Measurements from ENCODE around the gene MBP. TPM values are rescaled to one million over a fixed set of nuclear protein-coding genes. Genes with fewer than 3 reads are reported as not detected.

The MBP gene
- total RNA-seq, 1 donor = 25.8 TPM

DNA sequence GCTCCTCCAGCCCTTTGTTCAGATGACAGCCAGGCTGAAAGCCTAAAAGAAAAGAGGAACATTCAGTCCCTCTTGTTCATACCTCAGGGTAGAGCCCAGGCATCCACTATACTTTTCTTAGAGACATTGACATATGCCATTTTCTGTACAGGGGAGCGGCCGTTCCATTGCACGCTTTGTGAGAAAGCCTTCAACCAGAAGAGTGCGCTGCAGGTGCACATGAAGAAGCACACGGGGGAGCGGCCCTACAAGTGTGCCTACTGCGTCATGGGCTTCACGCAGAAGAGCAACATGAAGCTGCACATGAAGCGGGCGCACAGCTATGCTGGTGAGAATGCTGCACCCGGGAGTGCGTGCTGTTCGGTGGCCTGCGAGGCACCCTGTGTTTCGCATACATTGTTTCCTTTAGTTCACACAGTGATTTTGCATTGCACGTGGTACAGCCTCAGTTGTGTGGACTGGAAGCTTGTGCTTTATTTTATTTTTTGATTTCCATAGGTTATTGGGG lies 172.0 kb downstream of the MBP start:
- H3K4me3 ChIP-seq (ENCODE audit: low read depth, low read length) = no peak overlapping the region
- TF ChIP-seq, protein P1, sequence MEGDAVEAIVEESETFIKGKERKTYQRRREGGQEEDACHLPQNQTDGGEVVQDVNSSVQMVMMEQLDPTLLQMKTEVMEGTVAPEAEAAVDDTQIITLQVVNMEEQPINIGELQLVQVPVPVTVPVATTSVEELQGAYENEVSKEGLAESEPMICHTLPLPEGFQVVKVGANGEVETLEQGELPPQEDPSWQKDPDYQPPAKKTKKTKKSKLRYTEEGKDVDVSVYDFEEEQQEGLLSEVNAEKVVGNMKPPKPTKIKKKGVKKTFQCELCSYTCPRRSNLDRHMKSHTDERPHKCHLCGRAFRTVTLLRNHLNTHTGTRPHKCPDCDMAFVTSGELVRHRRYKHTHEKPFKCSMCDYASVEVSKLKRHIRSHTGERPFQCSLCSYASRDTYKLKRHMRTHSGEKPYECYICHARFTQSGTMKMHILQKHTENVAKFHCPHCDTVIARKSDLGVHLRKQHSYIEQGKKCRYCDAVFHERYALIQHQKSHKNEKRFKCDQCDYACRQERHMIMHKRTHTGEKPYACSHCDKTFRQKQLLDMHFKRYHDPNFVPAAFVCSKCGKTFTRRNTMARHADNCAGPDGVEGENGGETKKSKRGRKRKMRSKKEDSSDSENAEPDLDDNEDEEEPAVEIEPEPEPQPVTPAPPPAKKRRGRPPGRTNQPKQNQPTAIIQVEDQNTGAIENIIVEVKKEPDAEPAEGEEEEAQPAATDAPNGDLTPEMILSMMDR (IDR thresholded peaks at IDR 0.05; ENCODE audit: insufficient read depth, low read length) = no peak
- no peak for DNase-seq (ENCODE audit: low read depth)

DNA sequence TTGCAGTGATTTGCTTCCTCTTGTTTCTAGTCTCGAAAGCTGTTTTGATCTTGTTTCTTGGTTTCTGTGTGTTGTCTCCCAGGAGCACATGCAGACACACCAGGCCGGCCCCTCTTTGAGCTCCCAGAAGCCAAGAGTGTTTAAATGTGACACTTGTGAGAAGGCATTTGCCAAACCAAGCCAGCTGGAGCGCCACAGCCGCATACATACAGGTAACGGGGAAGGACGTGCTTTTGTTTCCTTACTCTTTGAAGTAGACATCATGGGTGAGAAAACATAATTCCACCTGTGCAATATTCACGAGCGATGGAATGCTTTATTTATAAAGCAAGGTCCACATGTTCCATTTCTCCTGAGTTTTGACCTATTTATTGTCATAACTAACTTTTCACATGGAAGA lies 173.0 kb downstream of the MBP start:
- no peak overlapping the region for H3K4me3 ChIP-seq (ENCODE audit: low read depth, low read length)
- TF ChIP-seq, protein P1 (IDR thresholded peaks at IDR 0.05; ENCODE audit: insufficient read depth, low read length) = no peak
- no peak for DNase-seq (ENCODE audit: low read depth)

DNA sequence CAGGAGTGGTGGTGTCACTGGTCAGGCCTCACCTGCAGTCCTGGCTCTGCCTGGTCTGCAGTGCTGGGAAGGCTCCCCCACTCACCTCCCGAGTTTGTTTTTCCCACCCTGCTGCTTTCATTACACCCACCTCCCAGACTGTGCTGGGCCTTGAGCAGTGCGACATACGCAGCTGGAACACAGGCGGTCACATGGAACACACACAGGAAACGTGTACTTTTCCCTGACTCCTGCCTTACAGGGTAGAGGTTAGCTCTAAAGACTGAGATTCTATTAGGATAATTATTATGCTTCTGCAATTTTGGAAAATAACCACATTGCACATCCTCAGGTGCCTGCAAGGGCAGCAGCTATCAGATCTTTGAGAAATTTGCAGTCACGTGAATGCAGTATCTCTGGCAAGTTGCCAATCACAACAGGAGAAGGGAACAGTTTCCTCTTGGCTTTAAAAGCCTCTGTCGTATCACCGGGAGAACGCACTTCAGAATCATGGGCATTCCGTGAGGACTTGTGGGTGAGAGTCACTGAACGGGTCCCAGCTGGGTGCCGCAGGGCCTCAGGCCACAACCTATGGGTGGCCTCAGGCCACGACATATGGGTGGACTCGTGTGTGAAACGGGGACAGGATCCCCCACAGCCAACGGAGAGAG lies 173.8 kb downstream of the MBP start:
- peak; percentile 5 for DNase-seq (ENCODE audit: low read depth)
- TF ChIP-seq, protein P1 (IDR thresholded peaks at IDR 0.05; ENCODE audit: insufficient read depth, low read length) = no peak
- H3K4me3 ChIP-seq (ENCODE audit: low read depth, low read length) = no peak overlapping the region

DNA sequence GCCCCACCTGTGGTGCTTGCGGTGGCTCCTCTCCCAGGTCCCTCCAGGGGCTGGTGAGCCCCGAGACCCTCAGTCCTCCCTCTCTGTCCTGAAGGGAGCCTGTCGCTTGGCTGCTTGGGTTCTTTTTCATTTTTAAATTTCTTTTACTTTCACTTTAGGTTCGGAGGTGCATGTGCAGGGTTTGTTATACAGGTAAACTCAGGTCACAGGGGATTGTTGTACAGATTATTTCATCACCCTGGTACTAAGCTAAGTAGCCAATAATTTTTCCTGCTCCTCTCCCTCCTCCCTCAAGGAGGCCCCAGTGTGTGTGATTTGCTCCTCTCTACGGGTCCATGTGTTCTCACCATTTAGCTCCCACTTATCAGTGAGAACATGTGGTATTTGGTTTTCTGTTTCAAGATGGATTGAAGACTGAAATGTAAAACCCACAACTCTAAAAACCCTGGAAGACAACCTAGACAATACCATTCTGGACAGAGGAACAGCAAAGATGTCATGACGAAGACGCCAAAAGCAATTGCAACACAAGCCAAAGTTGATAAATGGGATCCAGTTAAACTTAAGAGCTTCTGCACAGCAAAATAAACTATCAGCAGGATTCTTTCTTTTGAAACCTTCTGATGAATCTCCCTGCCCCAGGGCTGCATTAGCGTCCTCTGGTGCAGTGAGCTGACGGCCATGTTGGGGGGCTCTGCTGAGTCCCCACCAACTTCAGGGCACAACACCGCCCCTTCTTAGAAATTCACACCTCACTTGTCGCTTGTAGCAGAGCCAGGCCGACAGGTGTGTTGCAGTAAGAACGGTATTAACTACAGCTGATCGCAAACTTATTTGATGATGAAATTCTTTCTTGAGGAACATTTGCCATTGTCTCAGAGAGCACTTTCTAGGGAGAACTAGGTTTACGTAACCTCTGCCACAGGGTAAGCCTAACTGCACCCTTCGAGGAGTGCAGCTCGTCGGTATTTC lies 174.9 kb downstream of the MBP start:
- TF ChIP-seq, protein P1 (IDR thresholded peaks at IDR 0.05; ENCODE audit: insufficient read depth, low read length) = no peak
- no peak overlapping the region for H3K4me3 ChIP-seq (ENCODE audit: low read depth, low read length)
- DNase-seq (ENCODE audit: low read depth) = peak; percentile 60

DNA sequence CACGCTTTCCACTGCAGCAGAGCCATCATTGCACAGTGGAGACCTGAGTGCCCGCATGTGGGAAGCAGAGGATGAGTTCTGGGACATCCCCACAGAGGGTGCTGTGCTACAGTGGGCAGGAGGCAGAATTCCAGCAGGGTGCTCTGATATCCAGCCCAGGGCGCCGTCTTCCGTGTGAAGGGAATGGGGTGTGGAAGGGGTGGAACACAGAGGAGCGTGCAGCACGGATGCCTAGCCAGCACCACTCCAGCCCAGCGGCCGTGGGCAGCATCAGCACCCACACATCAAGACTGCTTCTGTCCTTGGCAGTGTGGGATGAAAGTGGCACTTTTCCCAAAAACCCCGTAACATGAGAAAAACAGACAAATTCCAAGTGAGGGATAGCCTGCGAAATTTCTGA lies 175.9 kb downstream of the MBP start:
- DNase-seq (ENCODE audit: low read depth) = no peak
- H3K4me3 ChIP-seq (ENCODE audit: low read depth, low read length) = no peak overlapping the region
- TF ChIP-seq, protein P1 (IDR thresholded peaks at IDR 0.05; ENCODE audit: insufficient read depth, low read length) = no peak

DNA sequence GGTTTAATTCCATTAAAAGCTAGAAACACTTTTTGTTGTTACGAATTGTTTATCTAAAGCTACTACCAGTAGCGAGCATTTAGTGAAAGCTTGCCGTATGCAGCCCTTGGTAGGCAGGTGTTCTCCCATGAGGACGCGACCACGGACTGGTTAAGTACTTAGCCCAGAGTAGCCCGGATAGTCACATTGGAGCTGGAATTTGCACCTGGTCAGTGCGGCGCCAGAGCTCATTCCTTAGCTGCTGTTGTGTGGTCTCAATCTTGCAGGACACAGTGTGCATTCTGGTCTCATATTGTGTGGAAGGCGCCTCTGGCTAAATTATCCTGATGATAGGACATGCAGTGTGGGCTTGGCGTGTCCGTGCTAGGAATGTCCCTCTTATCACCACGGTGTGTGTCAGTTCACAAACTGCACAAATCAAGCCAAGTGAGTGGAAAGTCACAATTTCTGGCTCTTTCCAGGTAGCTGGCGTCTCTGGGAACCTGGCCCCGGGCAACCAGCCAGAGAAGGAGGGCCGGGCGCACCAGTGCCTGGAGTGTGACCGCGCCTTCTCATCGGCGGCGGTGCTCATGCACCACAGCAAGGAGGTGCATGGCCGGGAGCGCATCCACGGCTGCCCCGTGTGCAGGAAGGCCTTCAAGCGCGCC lies 176.9 kb downstream of the MBP start:
- DNase-seq (ENCODE audit: low read depth) = no peak
- TF ChIP-seq, protein P1 (IDR thresholded peaks at IDR 0.05; ENCODE audit: insufficient read depth, low read length) = no peak

More for the DNA sequence above, 176.9 kb downstream of the MBP start:
- no peak overlapping the region for H3K4me3 ChIP-seq (ENCODE audit: low read depth, low read length)

Data from fibroblast of the aortic adventitia (primary cell).